GM19240 (cell line): ENCODE results near the gene SHE.
A peak's percentile ranks its signal among the peaks of the same experiment; 100 is the strongest.

Source experiments
- DNase-seq: peaks from one replicate; pipeline ENCODE4 v3.0.0; 2011; ENCODE audit warnings: low spot score; ENCODE audit not compliant: insufficient read length

Gene SHE

DNA sequence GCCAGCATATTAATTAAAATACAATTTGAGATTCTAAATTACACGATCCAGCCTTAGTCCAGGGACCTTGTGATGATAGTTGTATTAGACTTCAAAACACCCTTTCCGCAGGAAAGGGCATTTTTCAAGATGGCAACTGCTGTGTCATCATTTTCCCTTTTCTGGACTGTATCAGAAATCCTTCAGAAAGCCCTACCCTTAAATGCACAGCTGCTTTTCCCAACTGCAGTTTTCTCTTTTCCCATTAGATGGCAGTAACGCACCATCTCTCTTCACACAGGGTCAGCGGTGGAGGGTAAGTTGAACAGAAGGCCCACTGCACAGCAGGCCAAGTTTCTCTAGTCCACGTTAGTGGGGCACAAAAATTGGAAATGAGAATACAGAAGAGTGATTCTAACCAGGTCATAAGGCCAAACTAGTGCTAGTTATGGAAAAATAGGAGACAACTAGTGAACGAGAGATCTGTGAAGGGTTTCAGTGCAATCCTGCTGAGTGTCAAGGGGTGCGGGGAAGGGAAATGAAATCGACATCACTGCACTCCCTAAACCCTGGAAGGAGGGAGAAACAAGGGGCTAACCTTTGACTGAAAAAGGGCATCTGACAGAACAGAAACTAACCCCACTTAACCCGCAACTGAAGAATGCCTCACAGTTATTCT is 22.3 kb downstream of the SHE start:
- peak; percentile 58 for DNase-seq

DNA sequence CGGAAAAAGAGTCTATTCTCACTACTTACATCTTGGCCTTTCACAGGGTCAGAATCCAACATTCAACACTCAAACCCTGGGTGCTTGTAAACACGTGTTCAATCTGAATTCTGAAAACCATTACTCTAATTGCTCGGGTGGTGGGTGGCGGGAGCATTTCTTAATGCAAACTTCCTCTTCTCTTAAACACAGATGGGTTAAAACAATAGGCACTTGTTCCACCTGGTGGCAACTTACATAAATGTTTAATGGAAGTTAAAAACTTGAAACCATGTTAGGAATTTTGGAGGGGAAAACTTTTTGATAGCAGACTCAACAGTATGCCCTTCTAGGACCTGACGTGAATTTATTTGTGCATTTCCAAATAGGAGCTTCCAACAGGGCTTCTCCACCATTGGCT is 23.6 kb downstream of the SHE start:
- DNase-seq = no peak

DNA sequence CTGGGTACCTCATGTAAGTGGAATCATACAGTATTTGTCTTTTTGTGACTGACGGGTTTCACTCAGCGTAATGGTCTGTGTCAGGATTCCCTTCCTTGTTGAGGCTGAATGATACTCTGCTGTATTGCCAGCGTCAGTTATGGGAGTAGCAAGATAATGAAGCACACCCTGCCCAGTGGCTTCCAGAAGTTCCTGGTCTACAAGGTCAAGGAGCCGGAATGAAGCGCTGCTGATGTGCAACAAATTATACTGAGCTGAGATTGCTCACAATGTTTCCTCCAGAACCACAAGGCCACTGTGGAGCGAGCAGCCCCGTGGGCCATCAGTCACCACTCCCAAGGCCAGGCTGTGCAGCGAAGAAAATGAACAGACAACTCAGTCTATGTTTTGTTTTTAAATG is 24.2 kb downstream of the SHE start:
- DNase-seq = no peak

DNA sequence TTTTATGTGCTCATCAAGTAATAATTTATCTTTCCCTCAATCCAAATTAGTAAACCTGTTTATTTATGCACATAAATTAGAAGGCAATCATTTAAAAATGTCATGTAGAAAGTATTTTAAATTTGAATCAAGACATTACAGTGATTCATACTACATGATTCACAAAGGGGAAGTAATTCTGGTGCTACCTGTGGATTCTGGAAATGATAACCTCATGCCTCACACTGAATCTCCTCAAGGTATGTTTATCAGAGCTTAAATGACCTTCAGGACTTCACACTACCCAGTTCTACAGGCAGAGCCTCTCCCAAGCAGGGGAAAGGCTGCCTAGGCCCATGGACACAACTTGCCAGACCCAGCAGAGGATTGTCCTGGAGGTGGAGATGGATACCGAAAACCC is 25.4 kb downstream of the SHE start:
- no peak for DNase-seq

DNA sequence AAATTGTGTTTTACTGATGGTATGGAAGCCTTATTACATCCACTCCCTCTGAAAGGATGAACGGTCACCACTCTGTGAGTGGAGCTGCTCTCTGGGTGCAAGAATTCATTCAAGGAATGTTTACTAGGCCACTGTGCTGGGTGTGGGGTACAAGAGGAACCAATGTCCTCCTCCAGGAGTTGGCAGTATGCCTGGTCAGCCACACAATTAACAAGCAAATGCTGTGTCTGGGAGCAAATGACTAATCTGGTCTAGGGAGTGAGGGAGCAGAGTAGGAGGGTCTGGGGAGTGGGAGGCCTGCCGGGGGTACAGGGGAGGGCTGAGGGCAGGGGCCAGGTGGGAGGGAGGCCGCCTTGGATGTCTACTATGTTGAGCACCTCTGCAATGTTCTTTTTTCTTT is 27.4 kb downstream of the SHE start:
- no peak for DNase-seq

DNA sequence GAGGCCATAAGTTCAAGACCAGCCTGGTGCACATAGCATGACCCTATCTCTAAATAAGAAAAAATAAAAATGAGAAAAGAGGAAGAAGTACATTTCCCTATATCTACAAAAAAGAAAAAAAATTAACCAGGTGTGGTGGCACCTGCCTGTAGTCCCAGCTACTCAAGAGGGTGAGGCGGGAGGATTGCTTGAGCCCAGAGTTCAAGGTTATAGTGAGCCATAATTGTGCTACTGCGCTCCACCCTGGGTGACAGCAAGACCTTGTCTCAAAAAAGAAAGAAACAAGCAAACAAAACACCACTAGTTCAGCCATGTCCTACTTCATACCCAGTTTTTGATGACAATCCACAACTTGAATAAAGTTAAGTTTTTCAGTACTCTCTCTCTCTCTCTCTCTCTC is 30.9 kb downstream of the SHE start:
- no peak for DNase-seq

DNA sequence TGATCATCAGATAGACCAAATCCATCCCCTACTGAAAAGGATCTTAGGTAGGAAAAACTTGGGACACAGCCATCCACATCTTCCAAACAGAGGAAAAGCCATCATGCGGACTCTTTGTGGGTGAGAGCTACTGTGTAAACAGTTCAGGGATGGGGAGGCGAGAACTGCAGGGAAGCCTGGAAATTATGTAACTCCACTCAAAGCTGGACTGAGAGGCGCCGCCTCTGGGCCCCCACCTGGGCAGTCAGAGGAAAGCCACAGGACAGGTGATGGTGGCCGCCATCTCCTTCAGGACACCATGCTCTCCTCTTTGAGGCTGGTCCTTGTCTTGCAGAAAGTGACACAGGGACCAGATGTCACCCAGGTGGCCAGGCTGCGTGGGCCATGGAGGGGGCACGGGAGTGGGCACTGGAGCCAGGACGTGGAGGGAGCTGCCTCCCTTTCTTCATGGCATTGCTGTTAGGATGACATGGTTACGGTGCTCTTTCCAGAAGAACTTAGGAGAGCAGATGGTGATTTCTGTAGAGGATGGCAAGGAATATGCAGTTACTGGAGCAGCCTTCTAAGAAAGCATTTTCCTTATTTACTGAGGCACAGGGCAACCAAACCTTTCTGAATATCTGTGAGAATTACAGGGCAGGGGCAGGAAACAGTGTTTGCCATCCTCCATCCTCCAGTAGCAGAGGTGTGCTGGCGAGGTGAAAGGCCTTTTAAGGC is 32.2 kb downstream of the SHE start:
- no peak for DNase-seq

DNA sequence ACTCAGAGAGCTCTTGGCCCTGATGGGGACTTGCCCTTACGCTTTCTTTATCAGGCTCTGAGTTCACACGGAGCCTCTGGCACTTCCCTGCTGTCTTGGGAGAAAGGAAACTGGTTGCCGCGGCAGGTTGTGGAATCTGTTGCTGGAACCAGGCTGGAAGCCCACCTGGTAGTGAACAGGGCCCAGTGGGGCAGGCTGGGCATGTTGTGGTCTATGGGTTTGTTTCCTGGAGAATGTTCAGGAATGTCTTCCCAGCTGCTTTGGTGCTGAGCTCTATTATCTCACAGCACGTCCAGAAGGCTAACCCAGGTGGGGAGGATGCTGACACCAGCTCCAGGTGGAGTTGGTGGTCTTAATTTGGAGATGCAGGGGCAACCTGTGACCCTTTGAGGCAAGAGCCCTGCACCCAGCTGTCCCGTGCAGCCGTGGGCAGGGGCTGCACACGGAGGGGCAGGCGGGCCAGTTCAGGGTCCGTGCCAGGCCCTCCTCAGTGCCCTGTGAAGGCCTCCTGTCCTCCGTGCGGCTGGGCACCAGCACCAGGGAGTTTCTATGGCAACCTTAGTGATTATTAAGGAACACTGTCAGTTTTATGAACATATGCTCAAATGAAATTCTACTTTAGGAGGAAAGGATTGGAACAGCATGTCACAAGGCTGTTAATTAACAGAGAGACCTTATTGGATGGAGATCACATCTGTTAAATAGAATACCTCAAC is 33.5 kb downstream of the SHE start:
- DNase-seq = no peak

DNA sequence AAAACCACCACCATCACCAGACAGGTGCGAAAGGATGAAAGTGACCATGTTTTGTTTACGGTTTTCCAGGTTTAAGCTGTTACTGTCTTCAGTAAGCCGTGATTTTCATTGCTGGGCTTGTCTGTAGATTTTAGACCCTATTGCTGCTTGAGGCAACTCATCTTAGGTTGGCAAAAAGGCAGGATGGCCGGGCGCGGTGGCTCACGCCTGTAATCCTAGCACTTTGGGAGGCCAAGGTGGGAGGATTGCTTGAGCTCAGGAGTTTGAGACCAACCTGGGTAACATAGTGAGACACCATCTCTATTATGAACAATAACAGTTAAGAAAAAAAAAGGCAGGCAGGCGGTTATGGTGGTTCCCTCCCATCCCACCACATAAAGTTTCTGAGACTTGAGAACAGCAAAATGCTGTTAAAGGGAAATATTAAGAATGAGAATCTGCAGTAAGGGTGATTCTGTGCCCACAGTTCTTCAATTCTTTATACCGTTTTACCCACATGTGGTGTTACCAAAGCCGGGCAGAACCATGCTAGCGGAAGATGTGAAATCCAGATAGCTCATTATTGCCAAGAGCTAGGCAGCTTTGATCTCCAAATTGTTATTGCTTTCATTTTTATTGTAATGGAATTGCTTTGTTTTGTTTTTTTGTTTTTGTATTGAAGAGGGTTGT is 34.6 kb downstream of the SHE start:
- DNase-seq = no peak

DNA sequence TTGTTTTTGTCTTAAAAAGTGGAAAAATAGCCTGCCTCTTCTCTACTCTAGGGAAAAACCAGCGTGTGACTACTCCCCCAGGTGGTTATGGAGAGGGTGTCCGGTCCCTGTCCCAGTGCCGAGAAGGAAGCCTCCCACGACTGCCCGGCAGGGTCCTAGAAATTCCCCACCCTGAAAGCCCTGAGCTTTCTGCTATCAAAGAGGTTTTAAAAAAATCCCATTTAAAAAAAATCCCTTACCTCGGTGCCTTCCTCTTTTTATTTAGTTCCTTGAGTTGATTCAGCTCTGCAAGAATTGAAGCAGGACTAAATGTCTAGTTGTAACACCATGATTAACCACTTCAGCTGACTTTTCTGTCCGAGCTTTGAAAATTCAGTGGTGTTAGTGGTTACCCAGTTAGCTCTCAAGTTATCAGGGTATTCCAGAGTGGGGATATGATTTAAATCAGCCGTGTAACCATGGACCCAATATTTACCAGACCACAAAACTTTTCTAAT is 35.2 kb downstream of the SHE start:
- no peak for DNase-seq

DNA sequence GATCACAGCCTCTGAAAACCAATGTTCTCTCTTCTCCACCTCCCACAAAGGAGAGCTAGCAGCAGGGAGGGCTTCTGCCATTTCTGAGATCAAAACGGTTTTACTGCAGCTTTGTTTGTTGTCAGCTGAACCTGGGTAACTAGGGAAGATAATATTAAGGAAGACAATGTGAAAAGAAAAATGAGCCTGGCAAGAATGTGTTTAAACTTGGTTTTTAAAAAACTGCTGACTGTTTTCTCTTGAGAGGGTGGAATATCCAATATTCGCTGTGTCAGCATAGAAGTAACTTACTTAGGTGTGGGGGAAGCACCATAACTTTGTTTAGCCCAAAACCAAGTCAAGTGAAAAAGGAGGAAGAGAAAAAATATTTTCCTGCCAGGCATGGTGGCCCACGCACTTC is 36.0 kb downstream of the SHE start:
- no peak for DNase-seq

DNA sequence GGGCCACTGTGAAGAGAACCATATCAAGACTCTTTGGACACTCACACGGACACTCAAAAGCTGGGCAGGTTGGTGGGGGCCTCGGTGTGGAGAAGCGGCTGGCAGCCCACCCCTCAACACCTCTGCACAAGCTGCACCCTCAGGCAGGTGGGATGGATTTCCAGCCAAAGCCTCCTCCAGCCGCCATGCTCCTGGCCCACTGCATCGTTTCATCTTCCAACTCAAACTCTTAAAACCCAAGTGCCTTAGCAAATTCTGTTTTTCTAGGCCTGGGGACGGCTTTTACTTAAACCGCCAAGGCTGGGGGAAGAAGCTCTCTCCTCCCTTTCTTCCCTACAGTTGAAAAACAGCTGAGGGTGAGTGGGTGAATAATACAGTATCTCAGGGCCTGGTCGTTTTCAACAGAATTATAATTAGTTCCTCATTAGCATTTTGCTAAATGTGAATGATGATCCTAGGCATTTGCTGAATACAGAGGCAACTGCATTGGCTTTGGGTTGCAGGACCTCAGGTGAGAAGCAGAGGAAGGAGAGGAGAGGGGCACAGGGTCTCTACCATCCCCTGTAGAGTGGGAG is 36.5 kb downstream of the SHE start:
- no peak for DNase-seq

DNA sequence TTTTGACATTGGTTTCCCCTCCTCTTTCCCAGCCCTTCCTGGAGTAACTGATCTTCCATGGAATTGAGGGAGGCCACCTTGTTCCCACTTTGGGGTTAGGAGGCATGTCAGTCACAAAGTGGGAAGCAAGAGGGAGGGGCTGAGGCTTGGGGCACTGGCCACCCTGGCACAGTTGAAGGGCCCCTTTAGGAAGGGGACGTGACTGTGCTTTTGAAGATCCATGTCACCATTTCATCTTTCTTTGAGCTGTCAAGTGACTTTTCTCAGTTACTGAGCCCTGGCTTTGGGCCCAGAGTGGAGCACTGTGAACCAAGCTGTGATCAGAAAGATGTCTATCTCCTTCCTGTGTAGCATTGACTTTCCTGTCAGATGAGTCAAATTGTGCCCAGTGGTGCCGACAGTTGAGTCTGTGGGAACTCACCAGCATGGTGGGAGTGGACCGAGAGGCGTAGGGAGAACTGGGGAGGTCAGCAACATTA is 38.7 kb downstream of the SHE start:
- DNase-seq = no peak

DNA sequence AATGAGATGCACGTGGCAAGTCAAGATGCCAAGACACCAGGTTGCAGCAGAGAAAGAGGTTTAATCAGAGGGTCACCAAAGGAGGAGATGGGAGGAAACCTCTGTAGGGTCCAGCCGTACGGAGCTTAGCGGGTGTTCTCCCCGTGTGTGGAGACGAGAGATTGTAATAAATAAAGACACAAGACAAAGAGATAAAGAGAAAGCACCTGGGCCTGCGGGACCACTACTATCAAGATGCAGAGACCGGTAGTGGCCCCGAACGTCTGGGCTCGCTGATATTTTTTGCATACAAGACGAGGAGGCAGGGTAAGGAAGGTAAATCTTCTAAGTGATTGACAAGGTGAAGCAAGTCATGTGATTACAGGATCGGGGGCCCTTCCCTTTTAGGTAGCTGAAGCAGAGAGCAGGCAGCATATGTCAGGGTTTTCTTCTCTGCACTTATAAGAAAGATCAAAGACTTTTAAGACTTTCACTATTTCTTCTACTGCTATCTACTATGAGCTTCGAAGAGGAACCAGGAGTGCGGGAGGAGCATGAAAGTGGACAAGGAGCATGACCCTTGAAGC is 41.4 kb downstream of the SHE start:
- DNase-seq = no peak

DNA sequence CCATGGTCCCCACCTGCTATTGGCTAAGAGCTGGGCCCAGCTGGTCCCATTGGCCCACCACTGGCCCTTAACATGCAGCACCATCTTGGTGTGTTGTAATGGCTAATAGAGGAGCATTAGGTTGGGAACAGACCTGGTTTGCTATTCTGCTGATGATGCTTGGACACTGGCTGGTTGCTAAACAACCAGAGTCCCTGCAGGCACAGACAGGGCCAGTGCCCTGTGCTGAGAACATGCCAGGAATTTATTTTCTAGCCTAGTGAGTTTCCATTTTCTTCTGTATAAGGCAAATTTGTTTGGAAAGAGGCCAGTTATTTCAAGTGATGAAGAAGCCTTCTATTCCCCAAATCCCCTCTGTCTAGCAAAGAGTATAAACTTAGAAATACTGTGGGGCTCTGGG is 43.1 kb downstream of the SHE start:
- DNase-seq = no peak

DNA sequence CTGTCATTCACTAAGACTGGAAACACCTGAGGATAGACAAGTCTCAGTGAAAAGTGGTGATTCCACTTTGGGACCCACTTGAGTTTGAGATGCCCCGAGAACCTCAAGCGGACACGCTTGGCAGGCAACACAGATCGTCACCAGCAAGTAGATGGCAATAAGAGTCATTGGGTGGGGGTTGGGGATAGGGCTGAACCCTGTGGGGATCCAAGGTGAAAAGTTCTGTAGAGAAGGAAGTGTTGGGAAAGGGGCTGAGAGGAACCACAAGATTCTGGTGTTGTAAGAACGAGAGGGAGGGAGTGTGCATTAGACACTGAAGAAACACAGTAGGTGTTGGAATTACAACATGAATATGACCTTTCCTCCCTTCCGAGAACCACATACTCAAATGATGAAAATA is 45.6 kb downstream of the SHE start:
- no peak for DNase-seq

DNA sequence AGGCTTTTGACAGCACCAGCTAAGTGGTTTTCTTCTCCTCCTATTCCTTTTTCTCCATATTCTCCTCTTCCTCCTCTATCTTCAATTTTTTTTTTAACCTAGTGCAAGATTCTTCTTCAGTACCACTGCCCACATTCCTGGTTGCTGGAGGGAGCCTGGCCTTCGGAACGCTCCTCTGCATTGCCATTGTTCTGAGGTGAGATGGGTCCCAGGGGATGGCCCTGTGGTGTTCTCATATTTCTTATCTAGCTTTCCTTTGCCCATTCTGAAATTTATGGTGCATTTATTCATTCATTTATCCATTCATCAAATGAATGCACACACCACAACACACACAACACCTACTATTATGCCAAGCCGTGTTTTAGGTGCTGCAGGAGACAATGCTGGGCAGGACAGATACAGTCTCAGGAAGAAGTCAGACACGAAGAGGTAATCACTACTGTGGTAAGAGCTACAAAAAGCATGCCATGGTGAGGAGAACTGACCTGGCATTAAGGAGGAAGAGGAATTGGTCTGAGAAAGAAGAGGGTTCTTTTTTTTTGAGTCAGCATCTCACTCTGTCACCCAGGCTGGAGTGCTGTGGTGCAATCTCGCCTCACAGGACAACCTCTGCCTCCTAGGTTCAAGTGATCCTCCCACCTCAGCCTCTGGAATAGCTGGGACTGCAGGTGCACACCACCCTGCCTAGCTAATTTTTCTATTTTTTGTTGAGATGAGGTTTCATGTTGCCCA is 47.7 kb downstream of the SHE start:
- DNase-seq = no peak

DNA sequence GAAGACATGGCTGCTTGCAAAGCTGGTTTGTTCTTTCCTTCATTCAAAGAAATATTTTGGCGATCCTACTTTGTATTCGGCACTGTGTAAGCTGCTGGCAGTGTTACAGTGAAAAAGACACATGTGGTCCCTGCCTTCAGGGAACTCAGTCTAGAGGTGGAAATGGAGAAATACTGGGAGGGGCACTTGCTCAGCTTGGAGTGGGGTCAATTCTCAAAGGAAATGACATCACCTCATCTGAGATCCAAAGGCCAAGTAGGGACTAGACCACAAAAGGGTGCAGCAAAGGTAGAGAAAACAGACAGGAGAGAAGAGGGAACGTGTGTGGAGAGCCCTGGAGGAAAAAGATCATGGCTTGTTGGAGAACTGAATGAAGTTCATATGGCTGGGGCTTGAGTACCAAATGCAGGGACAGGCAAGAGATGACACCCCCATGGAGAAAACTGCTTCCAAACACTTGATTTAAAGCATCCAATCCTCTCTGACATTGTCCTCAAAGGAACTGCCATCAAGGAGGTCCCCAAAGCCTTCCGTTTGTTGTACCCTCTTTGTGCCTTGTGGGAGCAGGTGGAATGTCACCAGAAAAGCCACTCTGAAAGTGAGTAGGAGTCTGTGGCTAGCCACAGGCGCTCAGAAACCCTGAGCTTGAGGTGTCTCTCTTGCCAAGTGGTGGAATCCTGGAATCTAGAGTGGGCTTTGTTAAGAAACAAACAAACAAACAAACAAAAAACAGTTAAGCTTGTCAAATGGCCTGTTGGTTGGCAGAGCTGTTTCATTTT is 48.4 kb downstream of the SHE start:
- no peak for DNase-seq

DNA sequence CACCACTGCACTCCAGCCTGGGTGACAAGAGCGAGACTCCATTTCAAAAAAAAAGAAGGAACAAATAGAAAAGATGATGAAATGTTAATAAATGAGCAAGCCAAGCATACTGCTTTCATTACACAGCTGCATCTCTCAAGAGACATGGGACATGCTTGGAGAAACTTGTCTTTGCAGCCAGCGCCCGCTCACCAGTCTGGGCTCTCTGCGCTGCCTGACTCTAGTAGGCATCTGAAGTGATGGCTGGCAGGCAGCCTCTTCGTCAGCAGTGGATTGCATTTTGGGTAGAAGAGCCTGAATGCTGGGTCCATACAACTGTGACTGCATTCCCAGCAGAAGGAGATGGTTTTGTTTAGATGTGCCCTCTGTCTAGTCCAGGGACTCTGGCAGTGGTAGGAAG is 49.1 kb downstream of the SHE start:
- DNase-seq = no peak

DNA sequence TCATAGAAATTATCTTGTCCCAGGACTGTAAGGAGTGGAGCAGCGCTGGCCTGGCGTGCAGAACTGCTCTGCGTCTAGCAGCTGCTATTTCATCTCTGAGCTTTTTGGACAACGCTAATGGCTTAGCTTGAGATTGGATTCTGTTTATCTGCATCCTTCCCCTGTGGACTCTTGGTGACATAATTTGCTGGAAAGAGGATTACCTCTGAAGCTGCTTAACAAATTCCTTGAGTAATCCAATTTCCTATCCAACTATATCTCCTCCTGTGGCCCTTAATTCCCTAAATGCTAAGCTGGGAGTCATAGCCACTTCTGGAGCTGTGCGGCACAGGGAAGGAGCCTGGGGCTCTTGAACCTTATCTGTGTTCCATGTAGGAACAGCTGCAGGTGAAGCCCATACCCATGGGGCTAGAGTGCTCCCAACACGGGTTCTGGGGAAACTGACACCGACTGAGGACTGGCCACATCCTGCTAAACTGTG is 53.8 kb downstream of the SHE start:
- no peak for DNase-seq
